HG02763 (cell line): ENCODE data around the gene PRSS48.
"Not testable (repeated sequence)": the region's sequence is repeated elsewhere in the genome, so short reads cannot be mapped to it uniquely, and the experiment has no call there.

Source experiments
- ATAC-seq: cut with Tn5 transposase; IDR thresholded peaks from one replicate; pipeline ENCODE4 v1.9.1; 2021; ENCODE audit warnings: mild to moderate bottlenecking, moderate library complexity; ENCODE audit not compliant: unreplicated experiment

PRSS48 gene, protein sequence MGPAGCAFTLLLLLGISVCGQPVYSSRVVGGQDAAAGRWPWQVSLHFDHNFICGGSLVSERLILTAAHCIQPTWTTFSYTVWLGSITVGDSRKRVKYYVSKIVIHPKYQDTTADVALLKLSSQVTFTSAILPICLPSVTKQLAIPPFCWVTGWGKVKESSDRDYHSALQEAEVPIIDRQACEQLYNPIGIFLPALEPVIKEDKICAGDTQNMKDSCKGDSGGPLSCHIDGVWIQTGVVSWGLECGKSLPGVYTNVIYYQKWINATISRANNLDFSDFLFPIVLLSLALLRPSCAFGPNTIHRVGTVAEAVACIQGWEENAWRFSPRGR

DNA sequence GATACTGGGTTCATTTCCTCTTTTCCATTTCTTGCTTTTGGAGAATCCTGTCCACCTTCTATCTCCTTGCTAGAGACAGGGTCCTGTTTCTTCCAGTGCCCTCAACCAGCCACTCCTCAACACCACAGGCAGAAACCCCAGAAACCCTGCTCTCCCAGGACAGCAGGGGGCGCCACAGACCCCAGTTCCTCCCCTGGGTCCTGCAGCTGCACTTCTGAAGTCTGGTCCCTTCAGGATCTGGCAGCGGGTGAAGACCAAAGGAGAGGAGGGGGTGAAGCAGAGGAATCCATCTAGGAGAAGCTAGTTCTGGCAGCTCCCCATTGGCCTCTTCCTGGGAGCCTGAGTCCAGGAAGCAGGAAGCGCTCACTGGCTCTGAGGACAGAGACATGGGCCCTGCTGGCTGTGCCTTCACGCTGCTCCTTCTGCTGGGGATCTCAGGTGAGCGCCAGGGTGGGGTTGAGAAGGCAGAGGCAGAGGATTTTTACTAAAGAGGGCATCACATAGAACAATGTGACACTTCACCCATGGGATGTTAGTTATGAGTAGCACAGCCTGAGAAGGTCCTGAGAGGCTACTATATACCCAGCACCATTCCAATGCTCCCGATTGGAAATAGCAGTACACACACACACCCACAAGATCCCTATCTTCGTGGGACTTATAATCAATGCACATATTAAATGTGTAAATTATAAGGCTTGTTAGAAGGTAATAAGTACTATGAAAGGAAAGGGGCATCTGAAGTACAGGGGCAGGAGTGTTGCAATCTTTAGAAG is at the start of gene PRSS48:
Gene PRSS48 (plus strand): TSS at position 375 of the 776 bp plus-strand sequence. CDS start 12 bp downstream, at position 387.
- no peak for ATAC-seq

DNA sequence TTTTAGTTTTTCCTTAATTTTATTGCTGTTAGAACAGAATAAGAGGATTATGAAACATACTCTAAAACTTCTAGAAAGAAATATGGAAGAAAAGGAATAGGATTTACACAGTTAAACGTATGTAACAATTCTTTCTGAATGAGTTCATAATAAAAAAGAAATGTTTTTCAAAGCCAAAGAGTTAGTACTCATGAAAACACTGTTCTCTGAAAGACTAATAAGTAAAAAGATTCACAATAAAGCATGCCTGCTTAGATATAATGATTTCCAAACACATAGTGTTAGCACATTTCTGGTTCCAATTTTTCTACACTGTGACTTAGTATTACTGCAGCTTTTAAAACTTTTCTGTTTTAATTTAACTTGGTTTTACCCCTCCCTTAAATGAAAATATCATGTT is 49.8 kb upstream of the PRSS48 start:
- no peak for ATAC-seq

- no peak for ATAC-seq
These were observed 49.2 kb upstream of the PRSS48 start for GRCh38 chr4:151227731-151228130.

GRCh38 chr4:151228189-151229119 is 48.5 kb upstream of the PRSS48 start:
- ATAC-seq: no peak

DNA sequence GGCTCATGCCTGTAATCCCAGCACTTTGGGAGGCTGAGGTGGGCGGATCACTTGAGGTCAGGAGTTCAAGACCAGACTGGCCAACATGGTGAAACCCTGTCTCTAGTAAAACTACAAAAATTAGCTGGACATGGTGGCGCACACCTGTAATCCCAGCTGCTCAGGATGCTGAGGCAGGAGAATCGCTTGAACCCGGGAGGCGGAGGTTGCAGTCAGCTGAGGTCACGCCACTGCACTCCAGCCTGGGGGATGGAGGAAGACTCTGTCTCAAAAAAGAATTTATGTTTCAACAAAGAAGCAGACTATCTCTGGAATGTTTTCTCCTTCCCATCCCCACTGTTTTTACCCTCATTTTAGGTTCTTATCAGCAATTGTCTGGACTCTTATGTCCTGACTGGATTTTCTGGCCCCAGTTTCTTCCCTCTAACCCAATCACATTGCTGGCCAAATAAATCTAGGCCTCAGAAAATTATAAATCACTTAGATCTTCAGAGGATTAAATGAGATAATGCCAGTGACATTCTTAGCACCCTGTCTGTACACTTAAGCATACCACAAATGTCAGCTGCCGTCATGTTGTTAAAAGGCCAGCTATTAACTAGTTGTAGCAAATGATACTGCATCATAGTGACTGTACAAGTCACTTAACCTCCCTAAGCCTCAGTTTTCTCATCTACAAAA is 44.9 kb upstream of the PRSS48 start:
- no peak for ATAC-seq

GRCh38 chr4:151233600-151233999 is 43.4 kb upstream of the PRSS48 start:
- no peak for ATAC-seq

- ATAC-seq: not testable (repeated sequence)
These were observed 41.6 kb upstream of the PRSS48 start for GRCh38 chr4:151235373-151235772.

DNA sequence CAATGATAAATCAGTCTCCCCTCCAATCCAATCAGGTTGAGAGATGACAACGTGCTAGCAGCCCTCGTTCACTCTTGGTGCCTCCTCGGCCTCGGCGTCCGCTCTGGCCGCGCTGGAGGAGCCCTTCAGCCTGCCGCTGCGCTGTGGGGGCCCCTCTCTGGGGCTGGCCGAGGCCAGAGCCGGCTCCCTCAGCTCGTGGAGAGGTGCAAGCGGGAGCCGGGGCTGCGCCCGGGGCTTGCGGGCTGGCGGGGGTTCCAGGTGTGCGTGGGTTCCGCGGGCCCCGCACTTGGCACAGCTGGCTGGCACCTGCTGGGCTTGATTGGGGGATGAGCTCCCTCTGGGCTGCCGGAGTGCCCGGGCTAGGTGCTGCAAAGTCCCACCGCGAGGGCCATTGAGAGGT is 40.9 kb upstream of the PRSS48 start:
- ATAC-seq: no peak

- no peak for ATAC-seq
These were observed 38.5 kb upstream of the PRSS48 start for GRCh38 chr4:151238477-151238876.

GRCh38 chr4:151239608-151240007 is 37.4 kb upstream of the PRSS48 start:
- no peak for ATAC-seq

GRCh38 chr4:151242305-151242704 is 34.7 kb upstream of the PRSS48 start:
- no peak for ATAC-seq

DNA sequence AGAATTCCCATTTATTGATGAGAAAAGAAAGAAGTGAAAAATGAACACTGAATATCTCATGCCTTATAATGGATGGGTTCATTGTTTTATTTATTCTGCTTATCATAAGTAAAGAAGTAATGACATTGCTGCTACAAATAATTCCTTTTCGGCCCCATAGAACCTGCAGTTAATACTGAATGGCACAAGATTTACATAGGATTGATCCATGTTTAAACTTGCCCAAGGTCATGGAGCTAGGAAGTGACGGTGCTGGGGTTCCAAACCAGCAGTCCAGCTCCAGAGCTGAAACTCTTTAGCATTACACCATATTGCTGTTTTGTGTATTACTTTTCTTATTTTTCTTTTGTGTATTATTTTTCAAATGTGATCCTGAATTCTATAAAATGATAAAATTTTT is 30.2 kb upstream of the PRSS48 start:
- ATAC-seq: no peak

DNA sequence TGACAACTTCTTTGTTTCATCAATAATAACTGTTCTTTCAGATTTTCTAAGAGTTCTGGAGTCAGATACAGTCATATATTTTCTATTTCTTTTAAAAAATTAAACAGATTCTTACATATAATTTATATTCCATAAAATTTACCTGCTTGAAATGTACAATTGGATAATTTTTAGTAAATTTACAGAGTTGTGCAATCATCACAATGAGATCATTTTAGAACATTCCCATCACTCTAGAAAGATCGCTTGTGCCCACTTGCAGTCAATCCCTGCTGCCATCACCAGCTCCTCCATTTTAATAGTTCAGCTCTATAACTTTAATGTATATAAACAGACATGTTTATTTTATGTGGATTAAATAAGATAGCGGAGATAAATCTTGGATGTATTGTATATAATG is 29.6 kb upstream of the PRSS48 start:
- no peak for ATAC-seq

DNA sequence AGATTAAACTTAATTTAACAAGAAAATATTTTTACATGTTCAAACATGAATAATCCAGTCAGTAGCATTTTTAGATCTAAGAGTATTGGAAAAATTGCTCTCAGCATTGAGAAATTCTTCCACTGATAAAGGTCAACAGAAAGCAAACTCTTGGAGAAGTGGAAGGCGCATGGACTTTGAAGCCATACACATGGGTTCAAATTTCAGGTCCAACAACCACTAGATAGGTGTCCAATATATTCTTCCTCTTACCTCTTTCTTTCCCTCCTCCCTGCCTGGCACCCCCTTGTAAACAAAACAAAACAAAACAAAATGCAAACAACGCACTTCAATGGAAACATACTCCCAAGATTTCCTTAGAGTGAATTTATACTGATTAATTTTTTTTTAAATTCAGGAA is 28.4 kb upstream of the PRSS48 start:
- no peak for ATAC-seq

DNA sequence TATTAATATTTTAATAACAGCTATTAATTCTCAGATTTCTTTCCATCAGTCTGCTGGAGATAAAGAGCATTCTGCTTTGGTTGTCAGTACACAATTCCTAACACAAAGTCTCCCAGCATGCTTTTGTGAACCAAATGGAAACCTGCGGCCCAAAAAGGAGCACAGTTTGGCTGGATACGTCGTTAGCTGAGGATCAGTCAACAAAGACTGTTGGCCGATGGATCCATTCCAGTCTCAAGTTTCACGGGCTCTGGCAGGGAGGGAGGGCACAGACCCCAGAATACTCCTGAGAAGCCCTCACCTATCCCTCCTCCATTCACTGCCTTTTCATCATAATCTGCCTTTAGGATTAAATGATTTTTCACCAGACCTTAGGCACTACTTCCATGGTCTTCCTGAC is 26.3 kb upstream of the PRSS48 start:
- no peak for ATAC-seq

- ATAC-seq: no peak
These were observed 25.2 kb upstream of the PRSS48 start for GRCh38 chr4:151251603-151252304.

GRCh38 chr4:151255226-151255625 is 21.7 kb upstream of the PRSS48 start:
- ATAC-seq: not testable (repeated sequence)

DNA sequence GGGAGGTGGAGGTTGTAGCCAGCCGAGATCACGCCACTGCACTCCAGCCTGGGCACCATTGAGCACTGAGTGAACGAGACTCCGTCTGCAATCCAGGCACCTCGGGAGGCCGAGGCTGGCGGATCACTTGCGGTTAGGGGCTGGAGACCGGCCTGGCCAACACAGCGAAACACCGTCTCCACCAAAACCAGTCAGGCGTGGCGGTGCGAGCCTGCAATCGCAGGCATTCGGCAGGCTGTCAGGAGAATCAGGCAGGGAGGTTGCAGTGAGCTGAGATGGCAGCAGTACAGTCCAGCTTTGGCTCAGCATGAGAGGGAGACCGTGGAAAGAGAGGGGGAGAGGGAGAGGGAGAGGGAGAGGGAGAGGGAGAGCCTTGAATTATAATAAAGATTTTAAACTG is 21.3 kb upstream of the PRSS48 start:
- ATAC-seq: not testable (repeated sequence)

DNA sequence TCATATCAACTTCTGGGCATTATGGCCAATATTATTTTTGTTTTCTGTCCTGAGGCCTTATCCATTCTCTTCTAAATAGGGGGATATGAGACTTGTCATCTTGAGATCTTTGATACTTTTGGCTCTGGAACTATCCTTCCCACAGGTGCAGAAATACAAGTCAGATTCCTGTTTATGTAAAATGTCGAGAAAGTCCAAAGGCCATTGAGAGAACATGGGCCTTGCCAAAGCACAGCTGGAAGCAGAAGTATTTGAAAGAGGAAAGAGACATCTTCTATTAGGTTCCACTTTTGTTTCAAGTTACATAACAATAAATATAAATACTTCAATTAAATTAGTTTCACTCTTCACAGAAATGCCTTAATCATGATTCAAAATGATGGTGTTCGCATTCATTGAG is 20.8 kb upstream of the PRSS48 start:
- ATAC-seq: no peak

DNA sequence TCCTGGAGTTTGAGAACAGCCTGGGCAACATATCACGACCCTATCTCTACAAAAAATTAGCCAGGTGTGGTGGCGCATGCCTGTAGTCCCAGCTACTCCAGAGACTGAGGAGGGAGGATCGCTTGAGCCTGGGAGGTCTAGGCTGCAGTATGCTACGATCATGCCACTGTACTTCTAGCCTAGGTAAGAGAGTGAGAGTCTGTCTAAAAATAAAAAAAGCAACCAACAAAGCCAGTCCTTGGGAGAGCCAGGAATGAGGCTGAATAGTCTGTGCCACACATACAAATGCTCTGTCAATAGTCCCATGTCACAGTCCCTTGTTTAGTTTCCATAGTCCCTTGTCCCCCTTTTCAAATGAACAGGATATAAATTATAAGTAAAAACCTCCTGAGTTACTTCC is 19.3 kb upstream of the PRSS48 start:
- no peak for ATAC-seq
